Inferior parietal cortex (tissue), 1 donor: ENCODE results near the gene SLC35C1.
A peak's percentile ranks its signal among the peaks of the same experiment; 100 is the strongest.
"Not testable (repeated sequence)": the region's sequence is repeated elsewhere in the genome, so short reads cannot be mapped to it uniquely, and the experiment has no call there.

Source experiments
- DNase-seq: peaks from one replicate; pipeline ENCODE4 v3.0.0-alpha.2; 2016; ENCODE audit errors: extremely low spot score

SLC35C1 gene

DNA sequence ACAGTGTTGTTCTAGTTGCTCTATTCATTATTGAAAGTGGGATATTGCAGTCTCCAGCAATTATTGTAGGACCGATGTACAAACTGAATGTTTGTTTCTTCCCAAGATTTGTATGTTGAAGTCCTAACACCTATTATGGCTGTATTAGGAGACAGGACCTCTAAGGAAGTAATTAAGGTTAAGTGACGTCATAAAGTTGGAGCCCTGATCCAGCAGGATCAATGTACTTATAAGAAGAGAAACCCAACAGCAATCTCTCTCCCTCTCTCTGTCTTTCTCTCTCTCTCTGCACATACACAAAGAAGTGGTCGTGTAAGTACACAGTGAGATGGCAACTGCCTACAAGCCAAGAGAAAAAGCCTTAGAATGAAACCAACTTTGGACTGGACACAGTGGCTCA lies 16.1 kb upstream of the SLC35C1 start:
- DNase-seq, result no peak

DNA sequence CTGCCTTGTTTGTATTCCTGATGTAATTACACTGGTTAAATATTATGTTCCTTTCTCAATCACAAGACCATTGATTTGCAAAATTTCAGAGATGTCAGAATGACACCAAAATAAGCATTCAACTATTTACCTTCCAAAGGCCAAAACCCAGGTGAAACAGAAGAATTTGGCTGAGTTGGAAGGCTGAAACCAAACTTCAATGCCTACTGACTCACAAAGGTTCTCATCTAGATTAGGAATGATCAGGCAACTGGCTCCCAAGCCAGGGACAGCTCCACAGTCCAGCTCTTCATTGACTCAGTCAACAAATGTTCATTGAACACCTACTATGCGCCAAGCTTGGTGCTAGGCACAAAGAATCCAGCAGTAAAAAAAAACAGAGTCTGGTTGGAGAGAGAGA lies 13.4 kb upstream of the SLC35C1 start:
- DNase-seq, result no peak

DNA sequence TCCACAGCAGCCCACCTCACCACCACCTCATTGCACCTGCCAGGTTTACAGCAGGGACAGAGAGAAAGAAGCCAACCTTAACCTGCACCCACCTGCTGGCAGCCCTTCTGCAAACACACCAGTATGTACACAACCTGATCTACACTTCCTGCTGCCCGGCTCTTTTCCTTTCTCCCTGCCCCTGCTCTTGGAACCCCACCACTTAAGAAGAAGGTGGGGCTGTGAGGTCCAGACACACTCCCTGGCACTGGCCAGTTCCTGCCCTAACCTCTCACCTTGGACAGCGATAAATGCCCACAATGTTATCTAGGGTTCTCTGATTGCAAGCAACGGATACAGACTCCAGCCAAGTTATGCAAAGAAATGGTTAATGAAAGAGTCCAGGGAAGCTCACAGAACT lies 10.8 kb upstream of the SLC35C1 start:
- DNase-seq, result no peak

DNA sequence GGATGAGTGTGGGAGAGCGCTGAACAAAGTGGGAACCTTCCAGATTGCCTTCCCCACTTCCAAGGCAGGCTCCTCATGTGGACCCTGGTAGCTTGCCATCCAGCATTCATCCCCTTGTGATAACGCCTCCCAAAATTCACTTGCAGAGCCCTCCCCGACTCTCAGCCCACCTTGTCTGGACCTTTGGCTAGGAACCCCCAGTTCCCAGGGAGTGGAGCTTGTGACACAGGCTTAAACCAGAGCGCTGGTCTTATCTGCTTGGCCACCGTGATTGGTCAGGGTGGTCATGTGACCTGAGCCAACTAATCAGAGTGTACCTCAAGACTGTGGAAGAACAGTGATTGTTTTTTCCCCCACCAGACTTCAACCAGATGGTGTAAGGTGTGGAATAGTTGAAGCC lies 9.6 kb upstream of the SLC35C1 start:
- no peak for DNase-seq

DNA sequence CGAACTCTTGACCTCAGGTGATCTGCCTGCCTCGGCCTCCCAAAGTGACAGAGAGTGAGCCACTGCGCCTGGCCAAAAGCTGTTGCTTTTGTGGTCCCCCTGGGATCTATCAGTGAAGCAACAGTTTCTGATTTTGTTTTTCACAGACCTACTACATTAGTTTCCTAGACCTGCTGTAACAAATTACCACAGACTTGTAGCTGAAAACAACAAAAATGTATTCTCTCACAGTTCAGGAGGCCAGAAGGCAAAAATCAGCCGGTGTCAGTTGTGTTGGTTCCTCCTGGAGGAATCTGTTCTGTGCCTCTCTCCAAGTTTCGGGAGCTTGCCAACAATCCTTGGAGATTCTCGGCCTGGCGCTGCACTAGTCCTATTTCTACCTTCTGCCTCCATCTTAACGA lies 8.5 kb upstream of the SLC35C1 start:
- DNase-seq, result no peak

DNA sequence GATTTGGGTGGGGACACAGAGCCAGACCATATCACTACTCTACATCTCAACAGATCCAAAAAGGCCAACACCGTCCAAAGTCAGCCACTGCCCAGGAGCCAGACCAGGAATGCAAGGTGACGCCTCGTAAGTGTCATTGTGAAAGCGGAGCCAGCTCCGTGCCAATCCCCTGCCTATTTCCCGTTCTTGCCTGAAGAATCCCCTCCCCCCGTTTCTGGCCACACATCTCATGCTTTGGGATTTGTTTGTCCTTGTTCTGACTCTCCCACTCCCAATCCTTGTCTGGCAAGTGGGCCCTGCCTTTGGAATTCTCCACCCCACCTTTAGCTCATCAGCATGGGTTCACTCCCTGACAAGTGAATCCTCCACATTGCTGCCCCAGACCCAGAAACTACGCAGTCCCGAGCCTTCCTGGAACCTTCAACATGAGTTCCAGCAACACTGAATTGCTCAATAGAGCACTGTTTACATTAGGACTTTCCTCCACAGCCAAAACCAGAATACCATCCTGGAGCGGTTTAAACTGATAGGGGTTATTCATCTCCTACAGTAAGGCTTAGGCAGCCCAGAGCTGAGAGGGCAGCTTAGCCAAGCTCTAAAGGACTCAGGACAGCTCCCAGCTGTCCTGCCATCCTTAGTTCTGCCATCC lies 6.0 kb upstream of the SLC35C1 start:
- DNase-seq, result no peak

DNA sequence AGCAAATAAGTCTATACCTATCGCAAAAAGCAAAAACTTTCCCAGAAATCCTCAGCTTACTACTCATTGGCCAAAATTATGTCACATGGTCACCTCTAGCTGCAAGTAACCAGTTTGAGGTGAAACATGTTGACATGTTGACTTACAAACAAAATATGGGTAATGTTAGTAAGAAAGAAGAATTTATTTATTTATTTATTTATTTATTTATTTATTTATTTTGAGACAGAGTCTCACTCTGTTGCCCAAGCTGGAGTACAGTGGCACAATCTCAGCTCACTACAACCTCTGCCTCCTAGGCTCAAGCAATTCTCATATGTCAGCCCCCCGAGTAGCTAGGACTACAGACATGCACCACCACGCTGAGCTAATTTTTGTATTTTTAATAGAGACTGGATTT lies 5.4 kb upstream of the SLC35C1 start:
- DNase-seq, result no peak

DNA sequence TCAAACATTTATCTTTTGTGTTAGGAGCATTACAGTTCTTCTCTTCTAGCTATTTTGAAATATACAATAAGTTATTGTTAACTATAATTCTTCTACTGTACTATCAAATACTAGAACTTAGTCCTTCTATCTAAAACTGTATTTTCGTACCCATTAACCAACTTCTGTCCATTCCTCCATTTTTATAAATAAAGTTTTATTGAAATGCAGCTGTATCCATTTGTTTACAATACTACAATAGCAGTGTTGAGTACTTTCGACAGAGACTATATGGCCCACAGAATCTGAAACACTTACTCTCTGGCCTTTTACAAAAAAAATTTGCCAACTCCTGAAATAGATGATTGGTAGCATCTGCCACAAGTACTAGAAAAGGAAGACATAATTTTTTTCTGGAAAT lies 4.7 kb upstream of the SLC35C1 start:
- DNase-seq, result no peak

DNA sequence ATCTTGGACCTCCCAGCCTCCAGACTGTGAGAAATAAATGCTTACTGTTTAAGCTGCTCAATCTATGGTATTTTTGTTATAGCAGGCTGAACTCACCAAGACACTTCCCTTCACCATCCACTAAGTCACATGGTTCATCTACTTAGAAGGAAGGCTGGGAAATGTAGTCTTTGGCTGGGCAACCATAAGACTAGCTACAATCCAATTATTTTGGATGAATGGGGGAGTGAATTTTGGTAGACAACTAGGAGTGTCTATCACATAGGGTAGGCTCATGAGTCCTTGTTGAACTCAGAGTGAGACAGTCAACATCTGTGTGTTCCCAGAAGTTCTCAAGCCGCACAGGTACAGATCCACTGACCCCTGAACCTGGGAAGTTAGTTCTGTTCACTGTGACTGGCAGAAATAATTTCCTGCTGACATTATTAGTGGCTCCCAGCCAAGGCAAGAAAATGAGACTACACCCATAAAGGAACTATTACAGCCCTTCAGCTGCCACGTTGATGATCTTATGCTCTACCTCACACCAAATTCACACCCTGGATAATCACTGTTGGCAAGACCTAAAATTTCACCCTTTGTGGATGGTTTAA lies 3.1 kb upstream of the SLC35C1 start:
- no peak for DNase-seq

DNA sequence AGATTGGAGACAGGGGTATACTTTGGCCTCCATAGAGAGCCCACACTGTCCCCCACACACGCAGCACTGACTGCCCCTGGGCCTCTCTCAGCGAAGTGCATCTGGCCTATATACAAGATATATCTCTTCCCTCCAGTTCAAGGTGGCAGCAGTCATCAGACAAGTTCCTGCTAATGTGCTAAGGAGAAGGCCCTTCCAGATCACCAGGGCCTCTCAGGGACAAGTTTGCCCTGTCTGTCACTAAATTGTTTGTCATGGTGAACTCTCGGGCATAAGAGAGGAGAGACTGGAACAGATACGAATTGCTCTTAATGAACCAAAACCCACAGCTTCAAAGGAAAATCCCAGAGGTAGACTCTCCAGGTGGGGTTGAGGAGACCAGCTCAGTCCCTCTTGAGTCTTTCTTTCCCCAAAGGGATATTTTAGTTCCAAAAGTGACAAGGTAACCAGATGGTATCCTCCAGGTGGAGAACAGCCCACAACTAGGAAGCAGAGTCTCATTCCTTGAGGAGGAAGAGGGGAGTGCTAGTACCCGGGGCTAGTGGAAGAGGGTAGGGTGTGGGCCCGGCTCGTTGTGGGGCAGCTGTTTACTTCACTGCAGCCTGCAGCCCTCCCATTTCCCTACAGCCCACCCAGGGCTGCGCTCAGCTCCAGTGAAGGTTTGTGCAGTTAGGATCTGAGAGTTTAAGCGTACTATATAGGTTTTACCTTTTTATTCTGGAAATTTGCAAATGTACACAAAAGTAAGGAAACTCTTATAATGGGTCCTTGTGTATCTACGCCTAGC lies 2.2 kb upstream of the SLC35C1 start:
- no peak for DNase-seq

DNA sequence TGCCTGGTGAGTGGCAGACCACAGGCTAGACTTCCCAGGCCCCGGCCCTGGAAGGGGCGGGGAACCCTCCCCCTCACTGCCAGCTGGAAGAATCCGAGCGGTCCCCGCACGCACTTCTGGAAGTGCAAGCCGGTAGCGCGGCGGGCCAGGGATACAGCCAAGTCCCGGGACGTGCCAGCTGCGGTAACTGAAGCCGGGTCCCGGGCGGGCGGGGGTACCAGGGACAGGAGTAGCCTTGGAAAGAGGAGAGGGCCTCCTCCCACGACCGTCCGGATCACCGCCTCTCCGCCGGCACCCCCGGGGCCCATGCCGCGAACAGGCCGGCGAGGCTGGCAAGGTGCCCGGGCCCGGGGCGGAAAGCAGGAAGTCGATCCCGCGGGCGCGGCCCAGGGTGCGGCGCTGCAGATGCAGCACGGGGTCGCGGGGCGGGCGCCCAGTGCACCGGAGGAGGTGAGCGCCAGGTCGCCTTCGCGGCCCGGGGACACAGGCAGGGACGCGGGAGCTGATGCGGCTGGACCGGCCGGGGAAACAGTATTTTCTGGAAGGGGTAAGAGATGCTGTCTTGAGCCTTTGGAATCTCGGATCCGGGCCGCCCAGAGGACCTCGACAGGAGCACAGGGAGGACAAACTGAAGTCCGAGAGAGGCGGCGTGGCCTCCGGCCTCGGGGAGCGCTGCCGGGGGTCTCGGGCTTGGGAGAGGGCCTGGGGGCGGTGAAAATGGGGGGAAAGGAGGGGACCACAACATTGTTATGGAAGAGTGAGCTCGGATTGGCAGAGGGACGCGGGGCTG lies 783 bp upstream of the SLC35C1 start:
- DNase-seq, result peak; percentile 17

DNA sequence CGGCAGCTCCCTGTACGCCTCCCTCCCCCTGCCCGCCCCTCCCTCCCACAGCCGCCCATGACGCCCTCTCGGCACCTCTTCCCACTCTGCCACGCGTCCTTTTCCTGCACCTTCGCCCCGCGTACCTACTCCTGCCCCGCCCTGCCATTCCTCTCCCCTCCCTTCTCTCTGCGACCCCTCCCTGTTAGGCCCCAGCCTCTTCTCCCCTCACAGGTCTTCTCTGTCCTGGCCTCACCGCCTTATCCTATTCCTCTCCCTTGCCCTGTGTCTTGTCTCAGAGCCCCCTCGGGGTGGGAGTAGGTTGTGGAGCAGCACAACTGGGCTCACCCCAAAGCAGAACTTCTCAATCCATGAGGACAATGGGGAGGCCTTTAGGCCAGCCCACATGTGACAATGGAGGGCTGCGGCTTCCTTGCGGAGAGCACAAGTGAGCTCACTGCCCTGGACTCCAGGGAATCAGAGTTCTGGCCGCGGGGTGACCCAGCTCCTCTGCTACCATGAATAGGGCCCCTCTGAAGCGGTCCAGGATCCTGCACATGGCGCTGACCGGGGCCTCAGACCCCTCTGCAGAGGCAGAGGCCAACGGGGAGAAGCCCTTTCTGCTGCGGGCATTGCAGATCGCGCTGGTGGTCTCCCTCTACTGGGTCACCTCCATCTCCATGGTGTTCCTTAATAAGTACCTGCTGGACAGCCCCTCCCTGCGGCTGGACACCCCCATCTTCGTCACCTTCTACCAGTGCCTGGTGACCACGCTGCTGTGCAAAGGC lies 539 bp downstream of the SLC35C1 start:
- DNase-seq, result no peak

DNA sequence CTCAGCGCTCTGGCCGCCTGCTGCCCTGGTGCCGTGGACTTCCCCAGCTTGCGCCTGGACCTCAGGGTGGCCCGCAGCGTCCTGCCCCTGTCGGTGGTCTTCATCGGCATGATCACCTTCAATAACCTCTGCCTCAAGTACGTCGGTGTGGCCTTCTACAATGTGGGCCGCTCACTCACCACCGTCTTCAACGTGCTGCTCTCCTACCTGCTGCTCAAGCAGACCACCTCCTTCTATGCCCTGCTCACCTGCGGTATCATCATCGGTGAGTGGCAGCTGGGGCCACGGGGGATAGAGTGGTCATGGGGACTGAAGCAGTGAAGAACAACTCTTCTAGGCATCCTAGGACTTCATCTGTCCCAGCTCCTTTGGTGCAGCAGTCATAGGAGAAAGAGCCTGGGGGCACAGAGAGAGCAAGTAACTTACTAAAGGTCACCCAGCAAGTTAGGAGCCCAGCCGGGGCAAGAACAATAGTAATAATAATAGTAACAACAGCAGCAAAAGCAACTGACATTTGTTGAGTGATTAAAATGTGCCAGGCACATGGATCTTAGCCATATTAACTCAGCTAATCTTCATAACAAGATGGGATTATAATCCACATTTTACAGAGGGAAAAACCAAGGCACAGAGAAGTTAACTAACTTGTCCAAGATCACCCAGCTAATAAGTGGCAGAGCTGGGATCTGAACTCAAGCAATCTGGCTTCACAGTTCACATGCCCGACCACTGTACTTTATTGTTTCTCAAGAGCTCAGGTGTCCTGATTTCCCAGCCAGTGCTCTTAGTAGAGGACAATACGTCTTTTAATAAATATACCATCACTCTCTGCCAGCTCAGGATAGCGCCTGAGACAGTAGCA lies 1.4 kb downstream of the SLC35C1 start:
- DNase-seq, result no peak

DNA sequence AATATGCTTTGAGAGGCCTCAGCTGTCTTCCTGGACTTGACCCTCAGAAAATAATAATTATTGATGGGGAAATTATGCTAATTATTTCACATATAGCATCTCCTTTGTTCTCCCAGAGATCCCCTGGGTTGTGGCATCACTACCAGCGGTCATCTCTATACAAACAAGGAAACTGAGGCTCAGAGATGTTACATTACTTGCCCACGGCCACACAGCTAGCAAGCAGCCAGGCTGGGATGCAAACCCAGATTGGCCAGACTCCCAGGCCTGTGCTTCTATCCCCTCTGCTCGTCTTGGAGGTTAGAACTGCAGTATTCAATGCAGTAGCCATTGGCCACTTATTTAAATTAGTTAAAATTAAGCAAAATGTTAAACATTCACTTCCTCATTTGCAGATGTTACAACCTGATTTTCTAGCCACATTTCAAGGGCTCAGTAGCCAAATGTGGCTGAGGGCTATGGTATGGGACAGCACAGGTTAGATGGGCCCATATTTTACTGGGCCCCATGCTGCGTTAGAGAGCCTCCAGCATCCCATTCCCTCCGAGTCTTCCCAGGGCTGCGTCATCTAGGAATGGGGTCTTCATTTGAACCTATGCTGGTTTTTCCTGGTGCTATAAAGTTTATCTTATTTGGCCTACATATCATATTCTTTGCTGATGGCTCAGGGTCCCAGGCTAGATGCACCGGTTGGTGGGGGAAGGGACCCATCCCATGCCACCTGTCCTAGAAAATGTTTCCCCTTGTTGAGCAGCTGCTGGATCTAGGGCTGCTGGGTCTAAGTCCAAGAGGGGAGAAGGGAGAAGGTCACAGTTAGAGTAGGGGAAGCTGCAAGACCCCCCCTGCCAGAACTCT lies 2.2 kb downstream of the SLC35C1 start:
- DNase-seq, result no peak

DNA sequence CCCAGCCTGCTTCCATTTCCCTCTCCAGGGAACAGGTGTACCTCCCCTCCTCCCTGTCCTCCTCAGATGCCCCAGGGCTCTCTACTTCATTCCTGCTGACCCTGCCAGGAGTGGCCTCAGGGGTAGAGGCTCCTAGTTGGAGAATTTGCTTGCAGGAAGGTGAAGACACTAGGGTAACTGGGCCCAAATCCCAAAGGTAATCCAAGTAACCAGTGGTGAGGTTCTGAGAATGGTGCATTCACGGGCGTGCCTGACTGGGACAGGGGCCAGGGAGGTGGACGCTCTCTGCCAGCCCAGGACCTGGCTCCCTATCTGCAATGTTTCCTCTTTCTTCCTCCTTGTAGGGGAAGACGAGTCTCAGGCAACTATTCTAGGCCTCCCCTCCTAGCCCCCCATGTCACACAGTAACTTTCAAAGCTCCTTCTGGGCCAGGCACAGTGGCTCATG lies 2.9 kb downstream of the SLC35C1 start:
- DNase-seq, result no peak

DNA sequence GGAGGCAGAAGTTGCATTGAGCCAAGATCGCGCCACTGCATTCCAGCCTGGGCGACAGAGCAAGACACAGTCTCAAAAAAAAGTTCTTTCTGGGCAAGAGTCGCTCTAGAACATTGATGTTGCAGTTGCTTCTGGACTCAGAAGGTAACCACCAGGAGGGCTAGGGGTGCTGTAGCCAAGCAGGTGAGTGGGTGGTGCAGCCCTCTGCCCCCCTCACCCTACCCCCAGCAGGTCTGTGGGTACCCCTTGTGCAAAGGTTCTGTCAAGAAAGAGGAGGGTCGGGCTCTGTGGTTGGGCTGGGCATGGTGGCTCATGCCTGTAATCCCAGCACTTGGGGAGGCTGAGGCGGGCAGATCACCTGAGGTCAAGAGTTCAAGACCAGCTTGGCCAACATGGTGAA lies 3.5 kb downstream of the SLC35C1 start:
- not testable (repeated sequence) for DNase-seq

DNA sequence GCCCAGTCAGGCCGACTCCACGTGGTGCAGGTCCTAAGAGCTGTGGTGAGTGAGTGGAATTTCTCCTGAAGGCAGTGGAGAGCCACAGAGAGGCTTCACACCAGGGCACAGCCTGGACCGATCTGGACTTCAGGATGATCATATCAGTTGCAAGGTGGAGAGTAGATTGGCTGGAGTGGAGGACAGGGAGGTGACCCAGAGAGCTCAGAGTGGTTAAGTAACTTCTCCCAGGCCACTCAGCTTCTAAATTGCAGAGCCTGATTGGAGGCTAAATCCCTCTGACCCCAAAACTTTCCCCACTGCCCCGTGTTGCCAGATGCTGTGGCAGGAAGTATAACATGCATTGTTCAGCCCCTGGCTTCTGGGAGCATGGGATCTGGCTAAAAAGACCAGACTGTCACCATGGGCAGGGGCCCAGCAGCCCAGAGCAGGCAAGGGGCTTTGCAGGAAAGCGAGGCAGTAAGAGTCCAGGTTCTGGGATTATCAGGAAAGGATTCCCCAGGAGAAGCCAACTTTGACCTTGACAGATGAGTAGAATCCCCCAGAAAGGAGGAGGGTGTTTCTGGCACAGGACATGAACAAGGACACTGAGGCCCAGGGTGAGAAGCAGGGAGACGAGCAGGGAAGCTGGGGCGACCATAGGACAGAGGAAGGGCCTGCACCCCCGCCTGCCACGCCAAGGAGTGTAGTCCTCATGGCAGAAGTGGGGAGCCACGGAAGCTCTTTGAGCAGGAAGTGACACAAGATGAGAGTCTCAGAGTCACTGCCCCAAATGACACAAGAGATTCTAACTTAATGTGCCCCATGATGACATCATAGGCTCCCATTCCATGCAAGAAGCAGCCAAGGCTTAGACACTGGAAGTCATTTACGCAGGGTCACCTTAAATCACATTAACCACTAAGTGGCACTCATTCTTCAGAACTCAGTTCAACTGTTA lies 4.8 kb downstream of the SLC35C1 start:
- DNase-seq, result no peak

DNA sequence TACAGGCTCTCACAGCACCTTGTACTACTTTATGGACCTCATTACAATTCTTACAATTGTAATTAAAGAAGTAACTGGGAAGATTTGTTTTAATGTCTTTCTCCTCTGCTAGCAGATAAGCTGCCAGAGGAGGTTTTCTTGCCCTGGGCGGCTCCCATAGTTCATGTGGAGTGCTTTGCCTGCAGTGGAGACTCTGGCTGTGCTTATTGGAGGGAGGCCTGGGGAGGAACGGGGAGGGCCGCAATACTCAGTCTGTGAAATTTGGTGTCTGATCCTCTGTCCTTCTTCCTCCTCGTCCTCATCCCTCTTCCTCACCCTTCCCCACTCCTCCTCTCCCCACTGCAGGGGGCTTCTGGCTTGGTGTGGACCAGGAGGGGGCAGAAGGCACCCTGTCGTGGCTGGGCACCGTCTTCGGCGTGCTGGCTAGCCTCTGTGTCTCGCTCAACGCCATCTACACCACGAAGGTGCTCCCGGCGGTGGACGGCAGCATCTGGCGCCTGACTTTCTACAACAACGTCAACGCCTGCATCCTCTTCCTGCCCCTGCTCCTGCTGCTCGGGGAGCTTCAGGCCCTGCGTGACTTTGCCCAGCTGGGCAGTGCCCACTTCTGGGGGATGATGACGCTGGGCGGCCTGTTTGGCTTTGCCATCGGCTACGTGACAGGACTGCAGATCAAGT lies 5.6 kb downstream of the SLC35C1 start:
- no peak for DNase-seq
